Activated CD8-positive, alpha-beta memory T cell treated with anti-CD3 and anti-CD28 coated beads, Interleukin-2, amount 50 U/mL, for 1 hour (primary cell): ENCODE data around the gene IRX4.
"Not testable (repeated sequence)": the region's sequence is repeated elsewhere in the genome, so short reads cannot be mapped to it uniquely, and the experiment has no call there.

Experiments used
- DNase-seq: peaks from one replicate; pipeline ENCODE4 v3.0.0-alpha.2; 2020; ENCODE audit errors: extremely low read depth

Gene IRX4

GRCh38 chr5:1877103-1878049 lies 5.3 kb downstream of the IRX4 start:
- DNase-seq = no peak

- no peak for DNase-seq
These were observed 6.1 kb downstream of the IRX4 start for GRCh38 chr5:1876660-1877064.

GRCh38 chr5:1875843-1876659 lies 6.7 kb downstream of the IRX4 start:
- DNase-seq = no peak

GRCh38 chr5:1875281-1875842 lies 7.4 kb downstream of the IRX4 start:
- no peak for DNase-seq

GRCh38 chr5:1874771-1875220 lies 7.9 kb downstream of the IRX4 start:
- DNase-seq = no peak

GRCh38 chr5:1874348-1874747 lies 8.4 kb downstream of the IRX4 start:
- no peak for DNase-seq

GRCh38 chr5:1873243-1873959 lies 9.3 kb downstream of the IRX4 start:
- no peak for DNase-seq

GRCh38 chr5:1871441-1871840 lies 11.3 kb downstream of the IRX4 start:
- no peak for DNase-seq

- not testable (repeated sequence) for DNase-seq
These were observed 12.1 kb downstream of the IRX4 start for GRCh38 chr5:1870435-1871272.

- no peak for DNase-seq
These were observed 13.7 kb downstream of the IRX4 start for GRCh38 chr5:1868886-1869475.

GRCh38 chr5:1867815-1868143 lies 14.9 kb downstream of the IRX4 start:
- DNase-seq = no peak

- DNase-seq = no peak
These were observed 15.5 kb downstream of the IRX4 start for GRCh38 chr5:1867114-1867814.

- DNase-seq = no peak
These were observed 16.8 kb downstream of the IRX4 start for GRCh38 chr5:1865948-1866347.

- DNase-seq = no peak
These were observed 17.2 kb downstream of the IRX4 start for GRCh38 chr5:1865486-1865885.

GRCh38 chr5:1864896-1865440 lies 17.8 kb downstream of the IRX4 start:
- DNase-seq = no peak

GRCh38 chr5:1860949-1861348 lies 21.8 kb downstream of the IRX4 start:
- DNase-seq = no peak

GRCh38 chr5:1860021-1860610 lies 22.6 kb downstream of the IRX4 start:
- DNase-seq = no peak

- DNase-seq = no peak
These were observed 23.6 kb downstream of the IRX4 start for GRCh38 chr5:1859099-1859498.

- DNase-seq = no peak
These were observed 24.3 kb downstream of the IRX4 start for GRCh38 chr5:1858436-1858835.
